OCI-LY1 (cell line): ENCODE measurements around the gene KRTDAP.

ENCODE experiments used
- H2AFZ ChIP-seq: fragments of 200-600 bp; sonication (generic), shearing (Covaris generic); 2 replicates; pipeline ENCODE4 v1.6.0; 2014; ENCODE audit warnings: antibody characterized with exemption, mild to moderate bottlenecking, low read length
- H3F3A ChIP-seq: fragments of 200-600 bp; sonication (generic), shearing (Covaris generic); 2 replicates; pipeline ENCODE4 v1.6.0; 2014; ENCODE audit warnings: mild to moderate bottlenecking, antibody characterized with exemption, low read length, moderate library complexity; ENCODE audit not compliant: insufficient read depth
- H3K27ac ChIP-seq: fragments of 200-600 bp; sonication (generic); 2 replicates; pipeline ENCODE4 v1.5.1; 2014; ENCODE audit warnings: low read length, mixed run types, mild to moderate bottlenecking, low read depth; ENCODE audit not compliant: poor library complexity, severe bottlenecking
- H3K27me3 ChIP-seq: fragments of 200-600 bp; sonication (generic); 2 replicates; pipeline ENCODE4 v1.6.0; 2014; ENCODE audit warnings: antibody characterized with exemption, mild to moderate bottlenecking, low read length, moderate library complexity; ENCODE audit not compliant: insufficient read depth
- H3K36me3 ChIP-seq: fragments of 200-600 bp; sonication (generic); 2 replicates; pipeline ENCODE4 v1.6.1; 2014; ENCODE audit warnings: mild to moderate bottlenecking, antibody characterized with exemption, low read length, moderate library complexity, mixed read lengths; ENCODE audit not compliant: insufficient read depth
- H3K4me1 ChIP-seq: fragments of 200-600 bp; sonication (generic); 2 replicates; pipeline ENCODE4 v1.5.1; 2014; ENCODE audit warnings: mild to moderate bottlenecking, low read length, moderate library complexity; ENCODE audit not compliant: insufficient read depth, severe bottlenecking
- H3K4me2 ChIP-seq: fragments of 200-600 bp; sonication (generic), shearing (Covaris generic); 2 replicates; pipeline ENCODE4 v1.6.1; 2014; ENCODE audit warnings: low read length
- H3K4me3 ChIP-seq: fragments of 200-600 bp; sonication (generic); 2 replicates; pipeline ENCODE4 v1.5.1; 2014; ENCODE audit warnings: low read length, low read depth, mild to moderate bottlenecking, mixed read lengths; ENCODE audit not compliant: poor library complexity, severe bottlenecking
- H3K79me2 ChIP-seq: fragments of 200-600 bp; shearing (Covaris generic); 2 replicates; pipeline ENCODE4 v1.6.1; 2016; ENCODE audit warnings: mixed run types, low read length, mixed read lengths; ENCODE audit not compliant: insufficient read depth
- H3K9ac ChIP-seq: fragments of 200-600 bp; sonication (generic), shearing (Covaris generic); 2 replicates; pipeline ENCODE4 v1.6.1; 2014; ENCODE audit warnings: mild to moderate bottlenecking, low read length, mixed read lengths
- H3K9me2 ChIP-seq: fragments of 200-600 bp; sonication (generic), shearing (Covaris generic); 2 replicates; pipeline ENCODE4 v1.6.1; 2014; ENCODE audit warnings: low read depth, mild to moderate bottlenecking, low read length, mixed read lengths
- H3K9me3 ChIP-seq: fragments of 200-600 bp; shearing (Covaris generic); 2 replicates; pipeline ENCODE4 v1.6.1; 2014; ENCODE audit warnings: low read length, mixed read lengths
- H4K20me1 ChIP-seq: fragments of 200-600 bp; sonication (generic), shearing (Covaris generic); 2 replicates; pipeline ENCODE4 v1.6.0; 2016; ENCODE audit warnings: mild to moderate bottlenecking, low read length; ENCODE audit not compliant: insufficient read depth
- CTCF ChIP-seq: fragments of 200-600 bp; sonication (generic), shearing (Covaris generic); IDR thresholded peaks from 2 replicates; pipeline ENCODE4 v1.5.1; 2017; ENCODE audit warnings: mild to moderate bottlenecking, antibody characterized with exemption, low read length, moderate library complexity, mixed read lengths
- EZH2 ChIP-seq: fragments of 200-600 bp; sonication (generic), shearing (Covaris generic); IDR thresholded peaks from 2 replicates; pipeline ENCODE4 v1.8.0; 2017; ENCODE audit warnings: borderline replicate concordance, mixed run types, mild to moderate bottlenecking, antibody characterized with exemption, low read length, moderate library complexity, mixed read lengths

Gene KRTDAP

GRCh38 chr19:35516310-35516709, 26.0 kb upstream of the KRTDAP start:
- no peaks in the 10 kb centered on the region for H3K9me3 ChIP-seq
- H3K79me2 ChIP-seq = no peaks in the 10 kb centered on the region
- peaks cover 5% of the 10 kb centered on the region; the same call in 1 of the 2 replicates for H3K27me3 ChIP-seq
- no peaks in the 10 kb centered on the region for H3K9me2 ChIP-seq
- H3K9ac ChIP-seq = no peak overlapping the region
- TF ChIP-seq CTCF = no peak
- TF ChIP-seq EZH2 = no peak
- H3K4me2 ChIP-seq = no peak overlapping the region
- no peak overlapping the region for H3K27ac ChIP-seq
- H3F3A ChIP-seq = no peaks in the 10 kb centered on the region
- no peaks in the 10 kb centered on the region for H4K20me1 ChIP-seq
- no peaks in the 10 kb centered on the region for H3K36me3 ChIP-seq
- H3K4me1 ChIP-seq = no peaks in the 10 kb centered on the region
- H3K4me3 ChIP-seq = no peak overlapping the region
- H2AFZ ChIP-seq = no peak overlapping the region

- H3K4me2 ChIP-seq = no peak overlapping the region
Observed at GRCh38 chr19:35514282-35514809, 24.1 kb upstream of the KRTDAP start.

GRCh38 chr19:35513628-35514281, 23.5 kb upstream of the KRTDAP start, which contains the start of gene DMKN:
DMKN (minus strand) TSS chr19:35513649; CDS start chr19:35513475, 174 bp downstream.
- peaks cover 5% of the 10 kb centered on the region; the same call in 1 of the 2 replicates for H3K27me3 ChIP-seq
- H3K4me2 ChIP-seq = no peak within 1 kb of the TSS
- H4K20me1 ChIP-seq = no peaks in the 10 kb centered on the region
- no peak within 1 kb of the TSS for H2AFZ ChIP-seq
- no peaks in the 10 kb centered on the region for H3K4me1 ChIP-seq
- no peak within 1 kb of the TSS for H3K9ac ChIP-seq
- H3K9me2 ChIP-seq = no peaks in the 10 kb centered on the region
- no peak within 1 kb of the TSS for H3K27ac ChIP-seq
- TF ChIP-seq CTCF = no peak
- no peak for TF ChIP-seq EZH2
- H3K9me3 ChIP-seq = no peaks in the 10 kb centered on the region
- no peaks in the 10 kb centered on the region for H3K36me3 ChIP-seq
- H3F3A ChIP-seq = no peaks in the 10 kb centered on the region
- no peaks in the 10 kb centered on the region for H3K79me2 ChIP-seq
- no peak within 1 kb of the TSS for H3K4me3 ChIP-seq

More at GRCh38 chr19:35514282-35514809, 24.1 kb upstream of the KRTDAP start:
- no peaks in the 10 kb centered on the region for H3K79me2 ChIP-seq
- TF ChIP-seq EZH2 = no peak
- no peak for TF ChIP-seq CTCF
- no peaks in the 10 kb centered on the region for H3K9me3 ChIP-seq
- no peaks in the 10 kb centered on the region for H3K9me2 ChIP-seq
- no peaks in the 10 kb centered on the region for H3K36me3 ChIP-seq
- H3K27me3 ChIP-seq = peaks cover 5% of the 10 kb centered on the region; the same call in 1 of the 2 replicates
- H3K9ac ChIP-seq = no peak overlapping the region
- H3F3A ChIP-seq = no peaks in the 10 kb centered on the region
- H3K4me3 ChIP-seq = no peak overlapping the region
- H3K4me1 ChIP-seq = no peaks in the 10 kb centered on the region
- H3K27ac ChIP-seq = no peak overlapping the region
- H4K20me1 ChIP-seq = no peaks in the 10 kb centered on the region
- H2AFZ ChIP-seq = no peak overlapping the region
